AG04449 (cell line): Measurements from ENCODE around the gene ATP5PB.

Experiments
- CTCF ChIA-PET: fragments of 350-600 bp; formaldehyde crosslinking; extraction: SDS; loops from one replicate; lab custom pipeline; 2021; ENCODE audit warnings: antibody characterized with exemption; lab: Yijun Ruan, JAX
- POLR2A ChIA-PET: fragments of 400-600, 350-600 bp; formaldehyde crosslinking; extraction: SDS; loops from one replicate; lab custom pipeline; 2020; ENCODE audit warnings: antibody characterized with exemption, inconsistent platforms; lab: Yijun Ruan, JAX
- DNase-seq: peaks from one replicate; pipeline ENCODE4 v3.0.0-alpha.2; 2010; ENCODE audit warnings: low read depth, low spot score
- H3K4me3 ChIP-seq: 2 replicates; pipeline ENCODE4 v1.5.1; 2011; ENCODE audit warnings: low read depth, mild to moderate bottlenecking, control low read depth, low read length
- TF ChIP-seq, protein P1 (sequence below): IDR thresholded peaks from one replicate; pipeline ENCODE4 v1.5.1; 2011; ENCODE audit warnings: mild to moderate bottlenecking, moderate library complexity, low read length, control low read depth, inconsistent platforms; ENCODE audit not compliant: insufficient read depth; ENCODE audit errors: missing control alignments

The ATP5PB gene, protein sequence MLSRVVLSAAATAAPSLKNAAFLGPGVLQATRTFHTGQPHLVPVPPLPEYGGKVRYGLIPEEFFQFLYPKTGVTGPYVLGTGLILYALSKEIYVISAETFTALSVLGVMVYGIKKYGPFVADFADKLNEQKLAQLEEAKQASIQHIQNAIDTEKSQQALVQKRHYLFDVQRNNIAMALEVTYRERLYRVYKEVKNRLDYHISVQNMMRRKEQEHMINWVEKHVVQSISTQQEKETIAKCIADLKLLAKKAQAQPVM

DNA sequence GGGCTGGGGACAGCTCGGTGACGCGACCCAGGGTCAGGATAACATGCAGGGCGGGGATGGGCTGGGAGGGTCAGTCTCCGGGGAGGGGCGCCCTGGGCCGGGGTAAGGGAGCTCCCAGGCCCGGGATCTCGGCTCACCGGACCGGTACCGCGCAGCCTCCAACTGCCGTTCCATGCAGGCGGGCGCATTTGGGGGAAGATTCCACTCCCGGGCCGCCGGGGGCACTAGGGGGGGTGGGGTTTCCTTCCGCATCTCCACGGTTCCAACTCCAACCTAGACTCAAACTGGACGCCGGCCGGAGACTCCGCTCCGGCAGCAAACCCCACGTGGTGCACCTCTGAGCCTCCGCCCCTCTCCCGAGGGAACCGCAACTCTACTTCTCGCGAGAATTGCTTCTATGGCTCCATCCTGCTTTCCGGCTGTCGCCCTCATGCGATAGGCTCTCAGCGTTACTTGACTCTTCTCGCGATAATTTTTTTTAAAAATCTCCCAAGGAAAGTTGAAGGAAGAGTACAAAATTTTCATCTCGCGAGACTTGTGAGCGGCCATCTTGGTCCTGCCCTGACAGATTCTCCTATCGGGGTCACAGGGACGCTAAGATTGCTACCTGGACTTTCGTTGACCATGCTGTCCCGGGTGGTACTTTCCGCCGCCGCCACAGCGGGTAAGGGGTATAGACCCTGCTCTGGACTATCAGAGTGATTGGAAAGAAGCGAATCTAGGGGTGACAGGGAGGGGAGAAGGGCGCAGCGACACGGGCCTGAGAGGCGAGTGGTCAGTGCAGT lies at the start of gene ATP5PB, which contains the start of gene WDR77:
Gene ATP5PB, plus strand, starts transcription at position 547 of the 785 bp plus-strand sequence. Its CDS starts 78 bp downstream, at position 625.
Gene WDR77, minus strand, starts transcription at position 339 of the 785 bp plus-strand sequence. Its CDS starts 87 bp downstream, at position 252.
- DNase-seq = peak; percentile 94
- TF ChIP-seq, protein P1, sequence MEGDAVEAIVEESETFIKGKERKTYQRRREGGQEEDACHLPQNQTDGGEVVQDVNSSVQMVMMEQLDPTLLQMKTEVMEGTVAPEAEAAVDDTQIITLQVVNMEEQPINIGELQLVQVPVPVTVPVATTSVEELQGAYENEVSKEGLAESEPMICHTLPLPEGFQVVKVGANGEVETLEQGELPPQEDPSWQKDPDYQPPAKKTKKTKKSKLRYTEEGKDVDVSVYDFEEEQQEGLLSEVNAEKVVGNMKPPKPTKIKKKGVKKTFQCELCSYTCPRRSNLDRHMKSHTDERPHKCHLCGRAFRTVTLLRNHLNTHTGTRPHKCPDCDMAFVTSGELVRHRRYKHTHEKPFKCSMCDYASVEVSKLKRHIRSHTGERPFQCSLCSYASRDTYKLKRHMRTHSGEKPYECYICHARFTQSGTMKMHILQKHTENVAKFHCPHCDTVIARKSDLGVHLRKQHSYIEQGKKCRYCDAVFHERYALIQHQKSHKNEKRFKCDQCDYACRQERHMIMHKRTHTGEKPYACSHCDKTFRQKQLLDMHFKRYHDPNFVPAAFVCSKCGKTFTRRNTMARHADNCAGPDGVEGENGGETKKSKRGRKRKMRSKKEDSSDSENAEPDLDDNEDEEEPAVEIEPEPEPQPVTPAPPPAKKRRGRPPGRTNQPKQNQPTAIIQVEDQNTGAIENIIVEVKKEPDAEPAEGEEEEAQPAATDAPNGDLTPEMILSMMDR = no peak
- H3K4me3 ChIP-seq = peak within 1 kb of the TSS; percentile 95
- ChIA-PET CTCF (interaction anchor here (0.8 to 1.4 kb wide), 3 partner anchors 9 to 217 kb away, joined by 3 read pairs; no protein-coding TSS in a partner anchor), POLR2A (interaction anchor here (0.7 to 1.3 kb wide), 2 partner anchors 11 to 59 kb away, joined by 3 to 4 read pairs; no protein-coding TSS in a partner anchor)

DNA sequence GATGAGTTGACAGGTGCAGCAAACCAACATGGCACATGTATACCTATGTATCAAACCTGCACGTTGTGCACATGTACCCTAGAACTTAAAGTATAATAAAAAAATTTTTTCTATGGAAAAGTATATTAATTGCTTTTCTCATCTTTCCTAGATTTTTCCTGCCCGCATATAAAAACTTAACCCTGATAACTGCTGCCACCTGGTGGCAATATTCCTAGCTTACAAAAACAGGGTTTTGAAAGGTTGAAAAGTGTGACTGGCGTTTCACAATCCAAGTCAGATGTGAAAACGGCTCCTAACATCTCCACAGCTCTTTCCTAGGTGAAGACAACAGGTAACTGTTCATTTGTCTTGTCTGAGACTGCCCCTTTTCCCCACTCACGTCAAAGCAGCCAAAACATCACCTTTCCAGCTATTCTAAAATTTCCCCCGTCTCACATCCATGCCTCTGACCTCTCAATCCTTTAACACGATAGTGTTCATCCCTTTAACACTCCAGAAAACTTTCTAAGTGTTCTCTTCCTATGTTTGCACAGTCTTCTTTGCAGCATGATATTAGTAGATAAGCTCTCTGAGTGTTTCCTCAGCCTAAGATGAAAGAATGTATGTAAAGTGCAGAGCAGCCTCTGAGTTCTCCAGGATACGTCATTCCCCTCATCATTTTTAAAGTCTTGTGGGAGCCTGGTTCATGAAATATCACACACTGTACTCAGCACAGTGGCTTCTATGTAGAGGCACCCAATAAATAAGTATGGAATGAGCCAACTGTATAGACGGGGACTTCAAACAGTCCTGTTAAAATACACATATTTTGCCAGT lies 49.3 kb upstream of the ATP5PB start:
- ChIA-PET CTCF (interaction anchor here (0.9 to 5.0 kb wide), 29 partner anchors 9 to 616 kb away, joined by 3 to 117 read pairs (median 5); partner anchors contain the start of genes CHI3L2 and OVGP1), POLR2A (no interaction called here)
- H3K4me3 ChIP-seq = no peak overlapping the region
- DNase-seq = no peak
- TF ChIP-seq, protein P1 = peak; percentile 54

DNA sequence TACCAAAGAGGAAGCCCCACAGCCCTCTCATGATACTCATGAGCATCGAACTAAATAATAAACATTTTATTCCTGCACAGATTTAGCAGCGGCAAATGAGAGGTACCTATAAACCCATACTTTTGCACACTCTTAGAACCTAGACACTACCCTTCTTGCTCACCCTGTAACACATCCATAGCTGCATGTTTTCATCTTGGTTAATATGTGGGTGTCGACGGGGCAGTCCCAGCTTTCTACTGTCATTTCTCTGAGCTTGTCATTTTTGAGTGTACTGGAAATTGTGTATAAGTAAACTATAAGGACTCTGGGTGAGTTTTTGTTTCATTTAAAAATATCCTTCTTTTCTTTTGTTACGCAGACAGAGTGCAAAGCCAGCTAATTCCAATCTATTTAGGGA lies 47.2 kb upstream of the ATP5PB start:
- TF ChIP-seq, protein P1 = no peak
- DNase-seq = no peak
- ChIA-PET CTCF (interaction anchor here (1.5 to 5.0 kb wide), 2 partner anchors 15 to 181 kb away, joined by 4 to 117 read pairs; no protein-coding TSS in a partner anchor), POLR2A (no interaction called here)
- H3K4me3 ChIP-seq = no peak overlapping the region

DNA sequence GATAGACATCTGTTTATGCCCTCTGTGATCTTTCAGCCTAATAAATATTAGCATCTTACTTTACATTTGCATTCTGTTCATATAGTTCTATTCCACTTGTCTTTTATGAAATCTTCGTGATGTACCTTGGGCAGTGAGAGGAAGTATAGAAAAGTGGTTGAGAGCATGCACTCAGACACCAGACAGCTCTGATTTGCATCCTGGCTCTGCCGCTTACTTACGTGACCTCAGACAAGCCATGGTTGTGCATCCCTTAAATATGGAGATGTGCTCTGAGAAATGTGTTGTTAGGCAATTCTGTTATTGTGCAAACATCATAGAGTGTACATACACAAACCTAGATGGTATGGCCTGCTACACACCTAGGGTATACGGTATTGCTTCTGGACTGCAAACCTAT lies 44.7 kb upstream of the ATP5PB start:
- POLR2A ChIA-PET = no interaction called here
- no peak overlapping the region for H3K4me3 ChIP-seq
- no peak for DNase-seq
- TF ChIP-seq, protein P1 = no peak
- CTCF ChIA-PET = interaction anchor here (0.9 to 1.4 kb wide), 4 partner anchors 8 to 375 kb away, joined by 3 to 6 read pairs (median 4); no protein-coding TSS in a partner anchor

DNA sequence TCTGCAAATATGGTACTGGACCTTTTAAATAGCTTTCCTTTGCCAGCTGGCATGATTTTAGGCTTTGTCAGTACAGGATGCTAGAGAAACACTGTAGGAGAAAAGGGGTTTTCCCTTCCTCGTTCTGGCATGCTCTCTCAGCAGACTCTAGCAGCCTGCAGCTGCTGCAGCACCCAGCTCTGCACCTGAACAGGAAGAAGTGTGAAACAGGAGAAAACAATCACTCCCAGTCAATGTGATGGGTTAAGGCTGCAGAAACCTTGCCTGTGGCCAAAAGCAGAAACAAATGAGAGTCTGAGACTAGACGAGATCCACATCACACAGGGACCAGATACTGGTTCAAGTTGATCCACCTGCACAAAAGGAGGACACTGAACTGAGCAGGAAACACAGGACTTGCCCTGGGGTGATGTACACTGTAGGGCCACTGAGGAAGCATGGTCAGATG lies 42.9 kb upstream of the ATP5PB start:
- TF ChIP-seq, protein P1 = no peak
- DNase-seq = no peak
- ChIA-PET POLR2A (no interaction called here), CTCF (no interaction called here)
- no peak overlapping the region for H3K4me3 ChIP-seq
